ENCODE data around the gene RFFL. TPM values are rescaled to one million over a fixed set of nuclear protein-coding genes. Genes with fewer than 3 reads are reported as not detected.

RFFL gene
- total and polyA plus RNA-seq, 2 of the 4 experiments (the other 2 are of a cell fraction), result 11.6 to 19.2 TPM

- no peak overlapping the region for H3K18ac ChIP-seq (ENCODE audit: low read depth, low read length)
- DNase-seq (no peak), ATAC-seq (ENCODE audit: low read depth) (peak; percentile 18; the same call in 1 of the 2 replicates)
- no peak overlapping the region for H4K5ac ChIP-seq (ENCODE audit: low read depth, low read length)
- no TSS peak for BruUV-seq (replicated peaks)
- no peak overlapping the region for H3K9ac ChIP-seq (ENCODE audit: low read depth, low read length)
- H2AK5ac ChIP-seq (ENCODE audit: low read depth, low read length), result no peak overlapping the region
- TF ChIP-seq RAD21 (IDR thresholded peaks at IDR 0.05; ENCODE audit: low read length) (no peak), ELK1 (IDR thresholded peaks at IDR 0.05; ENCODE audit: borderline replicate concordance, low read depth, low read length) (no peak), USF2 (IDR thresholded peaks at IDR 0.05; ENCODE audit: low read depth, low read length) (no peak), CHD1 (IDR thresholded peaks at IDR 0.05; ENCODE audit: low read depth, low read length) (no peak)
- peaks cover 7% of the 10 kb centered on the region; the same call in 1 of the 2 replicates for H3K9me1 ChIP-seq (ENCODE audit: insufficient read depth, low read length)
- no peak overlapping the region for H2AFZ ChIP-seq (replicated peaks; ENCODE audit: low read length, poor library complexity)
- H3K27me3 ChIP-seq (ENCODE audit: control insufficient read depth, insufficient read depth, low read length), result no peaks in the 10 kb centered on the region
- no peak overlapping the region for H3K14ac ChIP-seq (replicated peaks; ENCODE audit: low read depth, low read length)
- H4K20me1 ChIP-seq (ENCODE audit: insufficient read depth, low read length), result peaks cover 11% of the 10 kb centered on the region; the same call in 1 of the 2 replicates
- H2BK120ac ChIP-seq (ENCODE audit: low read depth, low read length), result no peak overlapping the region
- H3K79me1 ChIP-seq (ENCODE audit: low read depth in 1 of 2, low read length in 2 of 2), result peaks cover 42 to 83% of the 10 kb centered on the region in 2 experiments
- no peak overlapping the region for H2BK15ac ChIP-seq (ENCODE audit: low read depth, low read length)
- dilution Hi-C loops (cut with HindIII; ENCODE audit: low sequenced_read_pairs, unreplicated experiment), result no loop called here
- intact Hi-C loops (cut with micrococcal nuclease), result no loop called here
- ChIA-PET CTCF (interaction anchor here (0.7 kb wide), 1 partner anchor 445 kb away, joined by 3 read pairs; no protein-coding TSS in a partner anchor), POLR2A (ENCODE audit: unreplicated experiment) (no interaction called here)
- H3K4me1 ChIP-seq (ENCODE audit: control insufficient read depth, insufficient read depth, low read length), result peaks cover 15% of the 10 kb centered on the region
- H3K36me3 ChIP-seq (ENCODE audit: control insufficient read depth, insufficient read depth, low read length), result peaks cover 1% of the 10 kb centered on the region; the same call in 1 of the 2 replicates
- H3K4me3 ChIP-seq (ENCODE audit: insufficient read depth, low read depth, low read length), result no peak overlapping the region
- H3K9me3 ChIP-seq (ENCODE audit: control insufficient read depth, insufficient read depth, low read length), result no peaks in the 10 kb centered on the region
- WGBS, 2 experiments (ENCODE audit: extremely low coverage in 2 of 2, insufficient read length in 1 of 2), result no CpG with 5 or more reads among the region's 3 CpGs
- H2BK20ac ChIP-seq (ENCODE audit: low read depth, low read length), result no peak overlapping the region
- H3K56ac ChIP-seq (ENCODE audit: extremely low read depth, insufficient read depth, low read length), result no peak overlapping the region
- H3K27ac ChIP-seq (ENCODE audit: insufficient read depth, low read length), result no peak overlapping the region
- in situ Hi-C loops (cut with MboI; ENCODE audit: low sequenced_read_pairs), result no loop called here
- no peak overlapping the region; the same call in 1 of the 2 replicates for H3K4me2 ChIP-seq (ENCODE audit: low read depth, low read length)
- no peak overlapping the region for H4K91ac ChIP-seq (ENCODE audit: insufficient read depth, low read depth, low read length)
- no peak overlapping the region for H2AK9ac ChIP-seq (replicated peaks; ENCODE audit: low read depth, low read length, poor library complexity)
- H2BK5ac ChIP-seq (ENCODE audit: low read depth, low read length, poor library complexity, severe bottlenecking), result no peak overlapping the region
- H3K23ac ChIP-seq (ENCODE audit: low read depth, low read length), result no peak overlapping the region
- no peak overlapping the region for H4K8ac ChIP-seq (ENCODE audit: low read depth in 2 of 2, low read length in 2 of 2)
- no peak overlapping the region for H3K4ac ChIP-seq (ENCODE audit: low read depth, low read length)
Measured at GRCh38 chr17:35073183-35073790, 9.8 kb upstream of the RFFL start.
